D721Med (cell line): ENCODE results near the gene PGLYRP2.

ENCODE experiments used
- DNase-seq: peaks from one replicate; pipeline ENCODE4 v3.0.0; 2011; ENCODE audit warnings: low spot score; ENCODE audit not compliant: insufficient read length
- FAIRE-seq: peaks from 2 replicates; lab custom pipeline; 2011; peaks lifted over from hg19 to GRCh38; lab: Jason Lieb, UNC
- CTCF ChIP-seq: IDR thresholded peaks from 2 replicates; pipeline ENCODE4 v1.5.1; 2012; ENCODE audit warnings: mild to moderate bottlenecking, control low read depth; ENCODE audit not compliant: insufficient read depth; ENCODE audit errors: missing control alignments

The PGLYRP2 gene

DNA sequence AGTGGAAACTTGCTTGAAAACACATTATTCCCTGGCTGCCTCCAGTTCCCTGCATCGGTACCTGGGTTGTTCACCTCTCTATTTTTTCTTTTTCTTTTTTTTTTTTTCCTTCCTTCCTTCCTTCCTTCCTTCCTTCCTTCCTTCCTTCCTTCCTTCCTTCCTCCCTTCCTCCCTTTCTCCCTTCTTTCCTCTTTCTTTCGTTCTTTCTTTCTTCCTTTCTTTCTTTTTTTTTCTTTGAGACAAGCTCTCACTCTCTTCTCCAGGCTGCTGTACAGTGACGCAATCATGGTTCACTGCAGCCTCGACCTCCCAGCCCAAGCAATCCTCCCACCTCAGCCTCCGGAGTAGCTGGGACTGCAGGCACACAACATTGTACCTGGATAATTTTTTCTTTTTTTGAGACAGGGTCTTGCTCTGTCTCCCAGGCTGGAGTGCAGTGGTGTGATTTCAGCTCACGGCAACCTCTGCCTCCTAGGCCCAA is 11.5 kb downstream of the PGLYRP2 start:
- FAIRE-seq (no peak), DNase-seq (no peak)
- TF ChIP-seq CTCF = no peak

DNA sequence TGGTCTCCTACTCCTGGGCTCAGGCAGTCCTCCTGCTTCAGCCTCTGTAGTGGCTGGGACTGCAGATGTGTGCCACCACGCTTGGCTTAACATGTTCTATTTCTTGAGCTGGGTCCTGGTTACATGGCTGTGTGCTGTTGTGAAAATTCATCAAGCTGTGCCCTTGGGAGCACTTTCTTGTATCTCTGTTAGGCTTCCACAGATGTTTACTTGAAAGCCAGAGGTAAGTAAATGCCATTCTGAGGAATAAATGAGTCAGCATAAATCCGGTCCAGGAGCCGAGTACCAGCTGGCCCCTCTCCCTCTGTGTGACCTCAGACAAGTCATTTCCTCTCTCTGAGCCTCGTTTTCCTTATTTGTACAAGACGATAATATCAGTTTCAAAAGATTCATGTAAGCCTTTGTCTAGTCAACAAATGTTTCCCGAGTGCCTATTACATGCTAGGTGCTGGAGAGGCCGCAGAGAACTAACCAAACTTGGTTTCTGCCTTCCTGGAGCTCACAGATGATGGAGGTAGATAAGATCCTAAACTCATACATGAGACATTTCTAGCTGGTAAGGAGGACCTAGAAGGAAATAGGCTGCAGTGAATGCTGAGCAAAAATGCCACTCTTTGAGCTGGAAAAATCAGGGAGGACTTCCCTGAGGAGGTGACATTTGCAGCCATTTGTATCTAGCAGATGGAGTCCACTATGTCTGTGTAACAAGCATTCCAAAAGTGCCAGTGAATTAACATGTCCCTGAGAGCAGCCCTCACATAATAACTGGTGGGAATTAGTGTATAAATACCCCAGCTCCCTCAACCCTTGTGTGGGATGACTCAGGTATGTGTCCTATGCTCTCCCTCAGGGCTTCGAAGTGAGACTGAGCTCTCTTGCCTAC is 12.2 kb downstream of the PGLYRP2 start:
- DNase-seq = no peak

GRCh38 chr19:15464394-15465385 is 14.6 kb downstream of the PGLYRP2 start, which contains the start of gene RASAL3:
TSS of gene RASAL3 (minus strand) at chr19:15464544. CDS start at chr19:15464358, 186 bp downstream.
- DNase-seq (no peak), FAIRE-seq (no peak)
- TF ChIP-seq CTCF = no peak

More for the DNA sequence above, 12.2 kb downstream of the PGLYRP2 start:
- no peak for TF ChIP-seq CTCF
- FAIRE-seq = no peak

DNA sequence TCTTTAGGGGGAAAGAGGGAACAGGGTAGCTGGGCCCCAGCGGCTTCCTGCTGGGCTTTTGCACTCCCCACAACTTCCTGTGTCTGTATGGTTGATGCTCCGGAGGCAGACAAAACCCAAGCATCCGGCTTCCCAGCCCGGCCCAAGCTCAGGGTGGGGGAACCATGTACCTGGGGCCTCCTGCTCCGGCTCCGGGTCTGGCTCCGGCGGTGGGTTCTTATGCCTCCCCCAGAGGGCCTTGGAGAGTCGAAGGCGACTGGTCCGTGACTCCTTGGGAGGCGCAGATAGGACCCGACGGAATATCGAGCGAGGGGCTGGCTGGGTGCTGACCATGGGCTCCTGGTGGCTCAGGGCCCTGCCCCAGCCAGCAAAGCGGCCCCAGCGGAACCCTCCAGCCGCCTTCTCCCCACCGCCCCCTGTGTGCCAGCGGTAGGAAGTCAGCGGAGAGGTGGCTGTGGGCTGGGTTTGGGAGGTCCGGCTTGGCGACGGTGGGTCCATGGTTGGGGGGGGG is 15.4 kb downstream of the PGLYRP2 start:
- FAIRE-seq (no peak), DNase-seq (no peak)
- TF ChIP-seq CTCF = no peak

- DNase-seq (peak; percentile 7), FAIRE-seq (no peak)
- TF ChIP-seq CTCF = no peak
Observed at GRCh38 chr19:15461694-15462093, 17.6 kb downstream of the PGLYRP2 start.

- FAIRE-seq (no peak), DNase-seq (peak; percentile 15)
- TF ChIP-seq CTCF = no peak
Observed at GRCh38 chr19:15457701-15458484, 21.4 kb downstream of the PGLYRP2 start.
